HG03575 (cell line): ENCODE results near the gene PPT1.

Experiments used
- ATAC-seq: cut with Tn5 transposase; IDR thresholded peaks from one replicate; pipeline ENCODE4 v1.9.1; 2021; ENCODE audit not compliant: unreplicated experiment, insufficient number of reproducible peaks, low FRiP score; ENCODE audit errors: extremely low read depth

The PPT1 gene

DNA sequence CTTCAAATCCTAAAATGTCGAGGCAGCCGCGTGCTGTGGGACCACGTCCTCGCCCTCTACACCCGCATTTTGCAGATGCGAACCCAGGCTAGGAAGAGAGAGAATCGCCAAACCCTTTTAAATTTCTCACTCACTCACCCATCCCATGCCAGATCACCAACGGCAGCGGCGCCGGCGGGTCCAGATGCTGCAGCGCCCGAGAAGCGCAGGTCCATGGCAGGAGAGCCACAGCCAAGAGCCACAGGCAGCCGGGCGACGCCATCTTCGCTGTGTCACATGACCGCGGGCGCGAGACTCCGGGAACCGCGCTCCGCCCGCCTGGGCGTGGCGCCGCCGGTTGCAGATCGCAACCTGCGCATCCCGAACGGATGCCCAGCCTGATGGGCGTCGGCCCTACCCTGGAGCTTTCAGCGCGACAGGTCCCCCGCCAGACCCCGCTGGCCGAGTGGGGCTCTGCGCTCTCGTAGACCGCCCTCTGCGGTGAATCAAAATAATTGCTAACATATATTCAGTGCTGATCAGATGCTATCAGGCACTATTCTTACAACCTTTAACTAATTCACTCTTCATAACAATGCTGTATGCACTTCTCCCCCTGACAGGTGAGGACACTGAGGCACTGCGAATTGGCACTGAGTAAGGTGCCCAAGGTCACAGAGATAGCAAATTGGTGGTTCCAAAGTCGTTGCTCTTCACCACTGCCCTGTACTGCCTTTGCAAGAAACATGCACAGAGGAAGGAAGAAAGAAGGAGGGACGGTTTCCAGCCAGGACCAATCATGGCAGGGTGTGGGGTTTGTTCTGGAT is at the start of gene PPT1:
Gene PPT1, minus strand, starts transcription at position 276 of the 806 bp plus-strand sequence. Its CDS starts 14 bp downstream, at position 262.
- no peak for ATAC-seq

DNA sequence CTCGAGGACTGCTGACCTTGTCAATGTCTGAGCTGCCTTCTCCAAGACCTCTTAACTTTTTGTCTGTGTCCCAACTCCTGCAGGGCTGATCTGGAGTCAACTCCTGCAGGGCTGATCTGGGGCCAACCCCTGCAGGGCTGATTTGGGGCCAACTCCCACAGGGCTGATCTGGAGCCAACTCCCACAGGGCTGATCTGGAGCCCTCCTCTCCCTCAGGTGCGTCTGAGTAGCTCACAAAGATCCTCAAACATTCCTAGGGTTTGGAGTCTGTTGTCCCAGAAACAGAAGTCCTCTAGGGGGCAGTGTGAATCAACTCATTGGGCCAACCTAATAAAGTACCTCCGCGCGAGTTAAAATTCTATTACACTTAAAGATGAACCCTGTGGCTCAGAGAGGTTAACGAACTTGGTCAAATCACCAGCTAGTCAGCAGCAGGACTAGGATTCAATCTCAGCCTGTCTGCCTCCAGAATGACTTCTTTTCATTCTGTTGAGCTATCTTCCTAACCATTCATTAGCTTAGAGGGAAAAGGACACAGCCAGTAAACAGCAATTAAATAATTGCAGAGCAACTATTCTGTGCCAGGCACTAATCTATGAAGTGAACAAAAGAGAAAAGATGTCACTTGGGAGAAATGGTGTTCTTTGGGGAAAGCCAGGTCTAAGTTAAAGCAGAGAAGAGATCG is 47.0 kb upstream of the PPT1 start:
- ATAC-seq: no peak

DNA sequence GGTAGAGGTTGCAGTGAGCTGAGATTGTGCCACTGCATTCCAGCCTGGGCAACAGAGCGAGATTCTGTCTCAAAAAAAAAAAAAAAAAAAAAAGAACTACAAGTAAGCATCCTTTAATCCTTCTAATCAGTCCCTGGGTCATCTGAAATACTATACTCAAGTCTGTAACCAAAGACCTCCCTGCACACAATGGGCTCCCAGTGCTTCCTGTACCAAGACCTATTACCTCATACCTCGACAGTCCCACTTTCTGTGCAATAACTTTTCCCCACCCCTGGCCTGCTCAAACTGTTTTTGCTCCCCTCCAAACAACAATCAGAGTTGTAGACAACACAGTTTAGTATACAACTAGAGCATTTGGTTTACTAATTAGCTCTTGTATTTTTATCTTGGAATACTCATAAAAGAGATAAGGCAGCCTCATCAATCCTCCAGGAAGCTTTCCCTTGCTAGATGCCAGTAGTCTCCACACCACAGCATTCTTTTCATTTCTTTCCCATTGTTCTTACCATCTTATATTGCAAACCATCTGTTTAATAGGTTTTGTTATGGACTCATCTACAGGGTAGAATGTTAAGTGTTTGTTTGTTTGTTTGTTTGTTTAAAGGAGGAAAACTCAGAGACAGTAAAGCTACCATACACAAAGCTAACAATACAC is 45.0 kb upstream of the PPT1 start:
- ATAC-seq: no peak

DNA sequence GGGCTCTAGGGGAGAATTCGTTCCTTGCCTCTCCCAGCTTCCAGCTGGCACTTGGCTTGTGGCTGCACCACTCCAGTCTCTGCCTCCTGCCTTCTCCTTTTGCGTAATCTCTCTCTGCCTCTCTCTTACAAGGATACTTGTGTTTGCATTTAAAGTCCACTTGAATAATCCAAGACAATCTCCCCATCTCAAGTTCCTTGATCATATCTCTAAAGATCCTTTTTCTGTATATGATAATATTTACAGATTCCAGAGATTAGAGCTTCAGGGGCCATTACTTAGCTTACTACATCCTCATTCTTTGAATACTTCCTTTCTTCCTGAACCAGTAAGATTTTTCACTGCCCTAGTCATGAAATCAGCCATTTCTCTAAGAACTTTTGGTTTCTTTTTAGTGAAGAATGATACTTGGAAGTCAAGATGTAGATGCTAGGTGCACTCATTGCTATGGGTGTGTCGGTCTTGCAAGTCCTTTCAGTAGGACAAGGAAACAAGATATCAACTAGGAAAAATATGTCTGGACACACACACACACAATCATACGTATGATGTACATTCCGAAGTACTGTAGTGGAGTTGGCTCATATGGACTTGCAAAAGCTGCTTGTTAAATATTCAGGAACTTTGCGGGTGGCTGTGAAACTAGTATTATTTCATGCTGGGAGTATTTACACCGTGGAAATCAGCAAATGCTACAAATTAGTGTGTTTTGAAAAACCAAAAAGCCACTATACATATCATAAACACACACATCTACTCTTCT is 43.3 kb upstream of the PPT1 start:
- no peak for ATAC-seq

DNA sequence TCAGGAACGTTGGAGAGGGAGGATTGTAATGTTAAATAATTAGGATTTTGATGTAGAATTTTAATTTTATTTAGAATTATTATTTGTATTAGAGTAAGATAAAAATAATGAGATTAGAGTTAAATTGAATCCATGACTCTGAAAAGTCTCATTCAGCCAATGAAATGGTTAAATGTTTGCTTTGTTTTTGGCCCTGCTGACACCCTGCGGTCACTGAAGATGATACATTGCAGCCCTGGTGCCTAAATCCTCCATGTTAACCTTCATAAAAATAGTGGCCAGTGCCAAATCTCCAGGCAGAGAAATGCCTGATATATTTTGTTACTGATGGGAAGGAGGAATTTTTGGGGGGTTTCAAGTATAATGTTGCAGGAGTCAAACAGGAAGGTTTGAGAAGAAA is 36.8 kb upstream of the PPT1 start:
- no peak for ATAC-seq

DNA sequence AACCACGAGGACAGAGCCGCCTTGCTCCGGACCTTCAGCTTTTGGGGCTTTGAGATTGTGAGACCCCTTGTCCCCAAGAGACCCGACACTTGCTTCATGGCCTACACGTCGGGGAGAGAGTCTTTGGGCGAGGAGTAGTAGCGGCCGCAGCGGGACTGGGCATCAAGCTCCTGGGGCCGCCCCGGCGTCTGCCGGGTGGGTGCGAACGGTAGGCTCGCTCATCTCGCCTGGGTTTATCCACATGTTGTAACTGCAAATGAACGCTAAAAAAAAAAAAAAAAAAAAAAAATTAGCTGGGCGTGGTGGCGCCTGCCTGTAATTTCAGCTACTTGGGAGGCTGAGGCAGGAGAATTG is 36.2 kb upstream of the PPT1 start:
- ATAC-seq: no peak

DNA sequence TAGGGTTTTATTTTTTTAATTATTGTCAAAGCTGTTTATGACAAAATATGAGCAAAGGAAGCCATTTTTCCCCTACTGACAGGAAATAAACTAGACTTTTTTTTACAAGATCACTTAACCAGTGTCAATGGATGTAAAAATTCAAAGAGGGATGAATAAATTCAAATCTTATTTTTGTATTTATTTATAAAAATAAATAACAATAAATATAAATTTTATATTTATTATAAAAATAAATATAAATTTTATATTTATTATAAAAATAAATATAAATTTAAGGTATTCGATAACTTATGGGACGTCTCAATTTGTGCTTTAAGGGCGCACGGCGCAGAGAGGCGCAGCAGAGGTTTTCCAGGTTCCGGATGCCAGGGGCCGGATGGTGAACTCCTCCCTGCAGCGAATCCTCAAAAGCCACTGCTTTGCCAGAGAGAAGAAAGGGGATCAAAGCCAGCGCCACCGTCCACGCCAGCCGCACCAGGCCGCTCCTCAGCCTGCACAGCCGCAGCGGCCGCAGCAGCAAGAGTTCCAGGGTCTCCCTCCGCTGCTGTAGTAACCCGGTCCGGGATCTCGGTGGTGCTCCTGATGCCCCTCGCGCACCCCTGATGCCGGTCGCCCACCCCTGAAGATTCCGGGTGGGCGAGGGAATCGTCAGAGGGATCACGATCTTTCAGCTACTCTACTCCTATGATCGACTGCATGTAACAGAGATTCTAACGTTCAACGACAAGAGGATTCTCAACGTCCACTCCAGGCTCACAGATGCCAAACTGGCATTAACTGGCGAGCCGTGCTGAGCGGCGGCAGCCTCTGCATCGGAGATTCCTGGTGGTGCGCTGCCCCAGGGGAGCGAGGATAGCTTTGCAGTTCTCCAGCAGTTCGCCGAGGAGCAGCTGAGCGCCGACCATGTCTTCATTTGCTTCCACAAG is 35.6 kb upstream of the PPT1 start:
- ATAC-seq: no peak

DNA sequence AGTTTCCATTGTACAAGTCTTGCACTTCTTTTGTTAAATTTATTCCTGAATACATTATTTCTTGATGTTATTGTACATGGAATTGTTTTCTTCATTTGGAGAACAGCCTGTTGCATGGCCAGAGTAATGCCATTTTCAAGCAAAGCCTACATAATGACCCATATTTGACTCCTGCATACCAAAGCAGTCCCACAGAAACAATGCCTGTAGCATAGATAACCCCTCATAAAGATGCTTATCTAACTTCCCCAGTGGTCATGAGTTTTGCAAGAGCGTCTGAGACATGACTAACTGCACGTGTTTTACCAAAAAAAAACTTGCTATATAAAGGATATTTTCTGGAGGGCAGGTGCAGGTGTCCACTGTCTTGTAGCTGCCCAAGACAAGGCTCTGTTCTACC is 33.8 kb upstream of the PPT1 start:
- ATAC-seq: no peak

DNA sequence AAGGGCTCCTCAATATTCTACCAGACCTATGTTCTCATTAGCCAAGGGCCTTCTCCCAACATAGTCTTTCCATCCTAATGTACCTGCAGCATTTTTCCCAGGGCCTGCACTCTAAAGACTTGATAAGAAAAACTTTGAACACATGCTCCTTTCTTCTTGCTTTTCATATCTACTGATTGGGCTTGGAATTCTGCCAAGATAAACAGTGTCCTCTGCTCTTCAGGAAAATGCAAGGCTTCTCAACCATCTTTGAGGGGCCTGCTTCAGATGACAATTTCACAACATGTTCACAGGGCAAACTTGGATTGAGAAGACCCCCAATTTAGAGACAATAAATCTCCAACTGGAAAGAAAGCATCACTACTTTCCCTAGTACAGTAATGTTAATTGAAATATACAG is 25.8 kb upstream of the PPT1 start:
- ATAC-seq: no peak

DNA sequence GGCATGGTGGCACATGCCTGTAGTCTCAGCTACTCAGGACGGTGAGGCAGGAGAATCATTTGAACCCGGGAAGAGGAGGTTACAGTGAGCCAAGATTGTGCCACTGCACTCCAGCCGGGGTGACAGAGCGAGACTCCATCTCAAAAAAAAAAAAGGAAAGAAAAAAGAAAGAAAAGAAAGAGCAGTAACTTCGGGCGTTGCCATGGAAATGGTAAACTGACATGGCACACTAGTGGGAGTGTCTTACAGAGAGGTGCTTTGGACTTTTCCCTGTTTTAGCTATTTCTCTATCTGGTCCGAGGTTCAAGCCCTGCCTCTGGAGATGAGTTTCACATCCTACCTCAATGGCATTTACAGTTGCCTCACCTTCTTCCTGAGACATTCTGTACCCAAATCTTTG is 23.1 kb upstream of the PPT1 start:
- no peak for ATAC-seq

DNA sequence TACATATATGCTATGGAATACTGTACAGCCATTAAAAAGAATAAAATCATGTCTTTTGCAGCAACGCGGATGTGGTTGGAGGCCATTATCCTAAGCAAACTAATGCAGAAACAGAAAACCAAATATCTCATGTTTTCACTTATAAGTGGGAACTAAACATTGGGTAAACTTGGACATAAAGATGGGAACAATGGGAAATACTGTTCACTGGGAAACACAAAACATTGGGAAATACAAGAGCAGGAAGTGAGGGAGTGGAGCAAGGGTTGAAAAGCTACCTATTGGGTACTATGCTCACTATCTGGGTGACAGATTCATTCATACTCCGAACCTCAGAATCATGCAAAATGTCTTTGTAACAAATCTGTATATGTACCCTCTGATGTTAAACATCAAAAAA is 17.3 kb upstream of the PPT1 start:
- ATAC-seq: no peak

DNA sequence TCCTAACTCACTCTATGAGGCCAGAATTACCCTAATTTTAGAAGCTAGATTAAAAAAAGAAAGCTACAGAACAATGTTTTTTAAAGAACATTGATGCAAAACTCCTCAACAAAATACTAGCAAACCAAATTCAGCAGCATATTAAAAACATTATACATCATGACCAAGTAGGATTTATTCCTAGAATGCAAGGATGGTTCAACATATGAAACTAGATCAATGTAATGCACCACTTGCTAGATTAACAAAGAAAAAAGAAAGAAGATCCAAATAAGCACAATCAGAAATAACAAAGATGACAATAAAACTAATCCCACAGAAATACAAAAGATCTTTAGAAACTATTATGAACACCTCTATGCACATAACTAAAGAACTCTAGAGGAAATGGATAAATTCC is 13.3 kb upstream of the PPT1 start:
- no peak for ATAC-seq

DNA sequence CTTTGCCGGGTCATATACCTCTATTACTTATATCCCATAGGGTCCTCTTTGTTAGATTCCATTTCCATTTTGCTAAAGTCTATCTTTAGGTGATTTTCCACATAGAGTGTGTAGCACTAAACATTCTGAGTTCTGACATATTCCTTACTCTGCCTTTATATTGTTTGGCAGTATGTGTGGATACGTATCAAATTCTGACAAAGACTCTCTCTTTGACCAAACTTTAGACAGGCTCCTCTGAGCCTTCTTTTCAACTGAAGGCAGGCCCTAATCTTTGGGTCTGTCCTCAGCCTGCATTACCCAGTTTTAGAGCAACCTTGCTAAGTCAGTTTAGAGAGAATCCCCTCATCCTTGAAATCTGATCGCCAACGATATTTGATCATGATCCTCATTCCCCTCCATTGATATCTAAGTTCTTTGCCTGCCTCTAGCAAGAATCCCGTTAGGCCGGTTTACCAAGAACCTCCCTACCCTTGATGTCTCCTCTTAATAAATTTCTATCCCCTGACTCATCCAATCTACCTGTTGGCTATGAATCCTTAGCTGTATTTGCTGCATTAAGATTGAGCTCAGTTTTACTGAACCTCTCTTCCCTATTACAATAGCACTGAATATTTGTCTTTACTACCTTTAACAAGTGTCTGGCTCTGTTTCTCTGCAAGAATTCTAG is 10.4 kb upstream of the PPT1 start:
- ATAC-seq: no peak

DNA sequence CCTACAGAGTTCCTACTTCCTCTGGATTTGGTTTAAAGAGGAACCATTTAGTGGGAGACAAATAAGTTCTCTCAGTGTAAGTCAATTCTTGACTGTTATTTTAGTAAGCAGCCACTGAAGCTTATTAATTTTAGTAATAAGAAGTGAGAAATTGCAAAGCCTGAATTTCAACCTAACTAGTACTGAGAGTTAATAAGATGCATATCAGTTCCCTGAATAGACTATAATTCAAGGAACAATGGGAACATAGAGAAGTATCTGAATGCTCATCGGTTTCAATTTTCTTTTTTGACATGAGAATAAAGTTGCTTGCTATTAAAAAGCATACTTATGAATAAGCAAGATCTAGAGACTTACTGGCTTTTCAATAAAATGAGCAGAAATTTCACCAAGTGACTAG is 8.0 kb upstream of the PPT1 start:
- no peak for ATAC-seq

DNA sequence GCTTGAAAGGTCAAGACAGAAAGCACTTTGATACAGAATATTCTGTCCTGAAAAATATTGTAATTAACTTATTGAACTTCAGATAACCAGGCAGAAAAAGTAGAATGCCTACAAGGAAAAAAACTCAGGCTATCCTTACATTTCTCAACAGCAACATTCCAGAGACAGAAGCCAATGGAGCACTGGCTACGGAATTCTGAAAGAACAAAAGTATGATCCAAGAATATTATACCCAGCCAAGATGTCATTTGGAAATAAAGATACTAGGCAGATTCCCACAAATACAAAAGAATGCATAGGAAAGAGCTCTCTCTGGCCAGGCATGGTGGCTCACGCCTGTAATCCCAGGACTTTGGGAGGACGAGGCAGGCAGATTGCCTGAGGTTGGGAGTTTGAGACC is 5.8 kb upstream of the PPT1 start:
- ATAC-seq: no peak

DNA sequence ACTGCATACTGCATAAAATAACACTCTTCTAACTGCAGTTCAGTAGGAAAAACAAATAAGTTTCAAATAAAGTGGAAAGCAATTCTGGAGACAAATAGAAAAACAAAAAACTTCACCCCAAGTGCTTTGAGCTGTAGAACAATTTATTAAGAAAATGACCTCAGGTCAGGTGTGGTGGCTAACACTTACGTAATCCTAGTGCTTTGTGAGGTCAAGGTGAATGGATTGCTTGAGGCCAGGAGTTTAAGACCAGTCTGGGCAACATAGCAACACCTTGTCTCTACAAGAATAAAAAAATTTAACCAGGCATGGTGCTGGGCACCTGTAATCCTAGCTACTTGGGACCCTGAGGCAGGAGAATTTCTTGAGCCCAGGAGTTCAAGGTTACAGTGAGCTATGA is 5.0 kb upstream of the PPT1 start:
- no peak for ATAC-seq

DNA sequence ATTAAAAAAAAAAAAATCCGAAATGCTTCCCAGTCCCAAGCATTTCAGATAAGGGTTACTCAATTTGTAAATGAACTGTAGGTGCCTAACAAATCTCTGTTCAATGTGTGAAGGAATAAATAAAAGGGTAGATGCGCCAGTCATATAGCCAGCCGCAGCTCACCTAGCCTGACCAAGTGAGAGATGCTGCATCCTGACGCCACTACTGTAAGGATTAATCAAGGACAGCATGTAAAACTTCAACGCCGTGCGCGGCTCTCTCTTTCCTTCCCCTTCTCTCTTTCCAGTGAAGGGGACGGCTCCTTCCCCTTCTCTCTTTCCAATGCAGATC is 441 bp downstream of the PPT1 start:
- no peak for ATAC-seq

DNA sequence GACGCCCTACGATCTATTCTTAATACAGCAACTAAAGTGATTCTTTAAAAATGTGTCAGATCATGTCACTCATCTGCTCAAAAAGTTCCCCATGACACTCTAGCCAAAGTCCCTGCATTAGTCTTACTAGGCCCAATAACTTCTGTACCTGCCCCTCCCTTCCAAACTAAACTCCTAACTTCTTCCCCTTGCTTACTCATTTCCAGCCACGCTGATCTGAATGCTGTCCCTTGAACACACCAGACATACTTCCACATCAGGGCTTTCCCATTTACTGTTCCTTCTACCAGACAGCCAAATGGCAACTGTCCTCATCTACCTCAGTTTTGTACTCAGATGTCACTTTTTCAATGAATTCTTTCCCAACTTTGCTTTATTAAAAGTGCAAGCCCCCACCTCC is 1.2 kb downstream of the PPT1 start:
- ATAC-seq: no peak
